ENCODE results near the gene PSMA3.

PSMA3 gene

DNA sequence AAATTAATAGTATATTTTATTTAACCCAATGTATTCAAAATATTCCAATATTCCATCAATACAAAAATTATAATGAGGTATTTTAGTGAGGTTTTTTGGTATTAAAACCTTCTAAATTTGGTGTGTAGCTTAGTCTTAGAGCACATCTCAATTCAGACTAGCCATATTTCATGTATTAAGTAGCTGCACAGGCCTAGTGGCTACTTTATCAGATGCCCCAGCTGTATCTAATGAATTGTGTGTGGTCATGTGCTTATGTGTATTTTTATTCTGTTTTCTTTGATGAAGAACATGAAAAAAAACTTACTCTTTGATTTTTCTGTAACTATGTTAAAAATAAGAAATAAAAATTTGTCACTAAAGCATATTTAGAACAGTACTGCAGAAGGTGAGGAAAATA is 31.5 kb upstream of the PSMA3 start:
- TF ChIP-seq, protein P1, sequence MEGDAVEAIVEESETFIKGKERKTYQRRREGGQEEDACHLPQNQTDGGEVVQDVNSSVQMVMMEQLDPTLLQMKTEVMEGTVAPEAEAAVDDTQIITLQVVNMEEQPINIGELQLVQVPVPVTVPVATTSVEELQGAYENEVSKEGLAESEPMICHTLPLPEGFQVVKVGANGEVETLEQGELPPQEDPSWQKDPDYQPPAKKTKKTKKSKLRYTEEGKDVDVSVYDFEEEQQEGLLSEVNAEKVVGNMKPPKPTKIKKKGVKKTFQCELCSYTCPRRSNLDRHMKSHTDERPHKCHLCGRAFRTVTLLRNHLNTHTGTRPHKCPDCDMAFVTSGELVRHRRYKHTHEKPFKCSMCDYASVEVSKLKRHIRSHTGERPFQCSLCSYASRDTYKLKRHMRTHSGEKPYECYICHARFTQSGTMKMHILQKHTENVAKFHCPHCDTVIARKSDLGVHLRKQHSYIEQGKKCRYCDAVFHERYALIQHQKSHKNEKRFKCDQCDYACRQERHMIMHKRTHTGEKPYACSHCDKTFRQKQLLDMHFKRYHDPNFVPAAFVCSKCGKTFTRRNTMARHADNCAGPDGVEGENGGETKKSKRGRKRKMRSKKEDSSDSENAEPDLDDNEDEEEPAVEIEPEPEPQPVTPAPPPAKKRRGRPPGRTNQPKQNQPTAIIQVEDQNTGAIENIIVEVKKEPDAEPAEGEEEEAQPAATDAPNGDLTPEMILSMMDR (IDR thresholded peaks at IDR 0.05; ENCODE audit: insufficient read depth, missing control alignments), result no peak
- FAIRE-seq (no peak), DNase-seq (ENCODE audit: insufficient read length, low spot score) (no peak)

DNA sequence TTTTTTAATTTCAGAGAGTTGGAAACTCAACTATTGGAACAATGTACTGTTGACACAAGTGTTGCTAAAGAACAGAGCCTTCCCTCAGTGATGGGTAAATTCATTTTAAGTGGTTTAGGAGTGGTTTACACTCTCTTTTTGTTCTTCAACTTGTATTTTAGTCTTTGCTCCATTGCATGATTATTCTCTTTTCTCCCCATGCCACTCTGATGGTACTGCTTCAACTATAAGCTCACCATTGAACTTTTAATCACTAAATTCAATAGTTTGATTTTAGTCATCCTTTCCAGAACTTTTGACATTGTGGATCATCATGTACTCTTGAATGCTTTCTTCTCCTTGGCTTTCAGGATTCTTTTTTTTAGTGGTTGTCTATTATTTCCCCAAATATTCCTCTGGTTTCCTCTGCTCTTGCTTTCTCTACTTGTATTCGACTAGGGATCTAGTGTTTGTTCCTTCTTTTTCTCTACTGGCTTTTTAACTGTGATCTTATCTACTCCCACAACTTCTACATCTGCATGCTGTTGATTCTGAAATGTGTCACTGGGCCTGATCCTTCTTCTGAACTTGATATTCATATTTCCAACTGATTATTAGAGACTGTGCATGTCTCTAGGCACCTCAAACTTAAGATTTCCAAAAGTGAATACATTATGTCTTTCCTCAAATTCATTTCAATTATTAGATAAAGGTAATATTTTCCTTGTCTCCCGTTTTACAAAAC is 29.3 kb upstream of the PSMA3 start:
- DNase-seq (ENCODE audit: insufficient read length, low spot score) (no peak), FAIRE-seq (no peak)
- TF ChIP-seq, protein P1 (IDR thresholded peaks at IDR 0.05; ENCODE audit: insufficient read depth, missing control alignments), result no peak

DNA sequence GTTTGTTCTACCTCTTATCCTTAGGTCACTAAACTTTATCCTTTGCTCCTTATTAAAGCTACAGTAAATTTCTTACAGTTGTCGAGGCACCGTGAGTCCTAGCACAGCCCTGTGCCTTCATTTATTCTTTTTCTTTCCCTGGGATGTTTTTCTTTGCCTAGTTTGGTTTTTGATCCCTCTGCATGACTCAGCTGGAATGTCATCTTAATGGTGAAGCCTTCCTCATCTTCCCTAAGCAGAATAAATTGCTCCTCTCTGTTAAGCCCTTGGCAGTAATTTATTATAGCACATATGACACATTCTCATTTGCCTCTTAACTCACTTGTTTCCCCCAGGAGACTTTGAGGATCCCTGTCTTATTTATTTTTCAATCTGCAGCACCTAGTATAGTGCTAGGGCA is 28.1 kb upstream of the PSMA3 start:
- TF ChIP-seq, protein P1 (IDR thresholded peaks at IDR 0.05; ENCODE audit: insufficient read depth, missing control alignments), result no peak
- DNase-seq (ENCODE audit: insufficient read length, low spot score) (peak; percentile 43), FAIRE-seq (peak; percentile 46)

DNA sequence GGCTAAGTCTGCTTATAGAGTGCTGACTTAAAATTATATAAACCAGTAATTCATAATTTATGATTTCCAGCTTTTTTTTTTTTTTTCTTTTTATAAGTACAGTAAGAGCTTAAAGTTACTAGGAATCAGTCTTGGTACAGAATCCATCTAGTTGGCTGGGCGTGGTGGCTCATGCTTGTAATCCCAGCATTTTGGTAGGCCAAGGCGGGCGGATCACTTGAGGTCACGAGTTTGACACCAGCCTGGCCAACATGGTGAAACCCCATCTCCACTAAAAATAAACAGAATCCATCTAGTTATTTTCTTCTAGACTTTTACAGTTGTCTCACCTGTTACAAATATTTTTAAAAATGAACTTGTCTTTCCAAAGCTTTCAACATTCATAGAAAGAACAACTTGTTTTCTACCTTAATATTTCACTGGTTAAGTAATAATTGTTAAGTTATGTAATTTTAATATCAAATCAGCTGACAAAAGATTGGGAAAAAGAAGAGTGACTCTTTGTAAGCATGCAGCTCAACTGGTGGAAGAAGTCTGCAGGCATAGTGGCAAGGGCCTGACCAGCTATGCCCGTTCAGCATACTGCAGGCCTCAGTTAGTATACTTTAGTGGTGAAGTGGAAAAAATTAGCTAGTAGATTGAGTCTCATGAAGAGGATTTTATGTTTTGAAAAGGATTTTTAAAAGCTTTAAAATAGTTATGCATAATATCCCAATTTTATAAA is 17.4 kb upstream of the PSMA3 start:
- TF ChIP-seq, protein P1 (IDR thresholded peaks at IDR 0.05; ENCODE audit: insufficient read depth, missing control alignments), result no peak
- FAIRE-seq, result no peak
- no peak for DNase-seq (ENCODE audit: insufficient read length, low spot score)

DNA sequence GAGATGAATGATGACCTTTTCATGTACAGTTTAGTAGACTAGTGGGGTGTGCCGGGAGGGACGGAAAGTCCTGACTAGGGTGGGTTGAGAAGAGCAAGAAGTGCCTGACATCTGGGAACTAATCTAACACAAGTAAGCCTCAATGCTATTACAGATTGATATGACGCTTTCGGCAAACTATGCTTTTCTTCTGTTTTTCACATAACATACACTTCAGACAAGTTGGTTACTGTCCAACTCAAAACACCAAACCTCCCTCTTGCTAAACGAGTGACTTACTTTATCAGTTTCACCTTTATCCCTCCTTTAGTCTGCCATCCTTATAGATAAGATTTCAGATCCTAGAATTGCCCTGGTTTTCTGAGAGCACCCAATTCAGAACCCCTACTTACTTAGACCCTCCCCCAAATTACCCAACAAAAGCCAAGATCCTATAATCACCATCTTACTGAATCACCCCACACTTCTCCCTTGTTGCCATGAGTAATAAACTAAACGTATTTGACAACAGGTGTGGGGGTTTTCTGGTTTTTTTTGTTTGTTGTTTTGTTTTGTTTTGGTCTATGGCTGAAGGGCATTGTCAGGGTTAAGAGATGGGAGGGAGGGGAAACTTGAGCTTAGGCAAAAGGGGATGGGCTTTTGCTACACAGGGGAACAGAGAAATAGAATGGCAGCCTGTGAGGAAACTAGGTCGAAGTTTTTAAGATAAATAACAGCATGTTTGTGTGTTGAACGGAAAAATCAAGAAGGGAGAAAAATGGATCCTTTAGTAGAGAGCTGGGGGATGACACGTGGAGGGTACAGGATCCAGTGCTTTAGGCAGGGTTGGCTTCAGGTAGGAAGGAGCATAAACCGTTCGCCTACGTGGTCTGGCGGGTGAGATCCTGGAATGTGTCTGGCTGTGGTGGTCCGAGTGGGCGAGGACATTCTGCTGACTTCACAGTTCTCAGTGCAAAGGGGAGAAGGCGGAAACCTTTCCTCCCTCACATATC is 6.1 kb upstream of the PSMA3 start:
- FAIRE-seq, result no peak
- no peak for DNase-seq (ENCODE audit: insufficient read length, low spot score)
- TF ChIP-seq, protein P1 (IDR thresholded peaks at IDR 0.05; ENCODE audit: insufficient read depth, missing control alignments), result no peak

DNA sequence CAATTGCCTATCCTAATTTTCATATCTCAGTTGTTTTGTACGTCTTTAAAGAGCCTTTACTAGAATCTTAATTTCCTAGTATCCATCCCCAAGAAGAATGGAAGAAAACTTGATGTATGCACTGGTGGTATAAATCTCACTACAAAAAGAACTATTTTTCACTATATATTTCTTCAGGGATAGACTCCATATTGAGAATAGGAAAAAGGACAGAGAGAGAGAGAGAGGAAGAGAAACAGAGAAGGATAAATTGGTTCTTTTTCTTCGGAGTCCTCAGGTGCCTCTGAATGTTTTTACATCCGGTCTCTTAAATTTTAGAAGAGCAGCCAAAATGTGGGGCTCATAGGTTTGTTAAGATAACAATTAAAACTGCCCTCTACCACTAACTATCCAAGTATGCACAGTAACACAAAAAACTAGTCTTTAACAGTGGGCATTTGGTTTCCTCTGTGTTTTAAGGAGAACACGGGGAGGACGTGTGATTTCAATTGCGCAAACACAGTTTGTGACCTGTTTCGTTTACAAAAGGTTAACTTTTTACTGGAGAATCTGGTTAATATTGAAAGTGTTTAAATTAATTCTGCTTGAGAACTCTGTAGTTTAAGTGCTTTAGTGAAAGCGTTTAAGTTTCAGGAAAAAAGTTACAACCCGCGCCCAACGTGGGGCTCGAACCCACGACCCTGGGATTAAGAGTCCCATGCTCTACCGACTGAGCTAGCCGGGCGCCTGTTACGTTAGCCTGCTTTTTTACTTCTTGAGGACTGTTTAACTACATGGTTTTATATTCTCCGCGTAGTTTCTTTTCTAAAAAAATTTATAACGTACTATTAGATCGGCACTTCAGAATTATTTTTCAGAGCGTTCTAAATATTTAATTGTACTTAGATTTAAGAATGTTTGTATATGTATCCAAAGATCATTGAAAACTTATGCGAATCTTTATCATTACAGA is 5.1 kb upstream of the PSMA3 start:
- FAIRE-seq, result no peak

More for the DNA sequence above, 5.1 kb upstream of the PSMA3 start:
- no peak for DNase-seq (ENCODE audit: insufficient read length, low spot score)
- TF ChIP-seq, protein P1 (IDR thresholded peaks at IDR 0.05; ENCODE audit: insufficient read depth, missing control alignments), result no peak

Measured in D721Med (cell line).